ENCODE data around the gene H2BK1. TPM values are rescaled to one million over a fixed set of nuclear protein-coding genes. Genes with fewer than 3 reads are reported as not detected.

H2BK1 gene
- total and polyA plus RNA-seq, 7 donors: not detected

GRCh38 chr7:151243045-151243349, 32.7 kb upstream of the H2BK1 start:
- Histone ChIP-seq H3K27me3 (peaks cover 0 to 6% (median 2%) of the 10 kb centered on the region in 3 donors), H3K4me3 (no peak overlapping the region), H3K9me3 (no peaks in the 10 kb centered on the region), H3K36me3 (peaks cover 0 to 45% (median 34%) of the 10 kb centered on the region in 4 donors), H3K4me1 (peaks cover 0 to 51% (median 49%) of the 10 kb centered on the region in 4 donors), H3K27ac (no peak overlapping the region)
- intact Hi-C loops (cut with DNase I): no loop called here
- TF ChIP-seq CTCF (IDR thresholded peaks at IDR 0.05) (no peak), POLR2A (IDR thresholded peaks at IDR 0.05) (no peak), EP300 (IDR thresholded peaks at IDR 0.05) (no peak), POLR2AphosphoS5 (IDR thresholded peaks at IDR 0.05) (no peak)
- DNase-seq: no peak
- 38% methylated on average over 2 of the region's 2 CpGs for WGBS, 2 donors

- intact Hi-C loops (cut with DNase I): no loop called here
- no peak for TF ChIP-seq CTCF (IDR thresholded peaks at IDR 0.05)
- no peak for TF ChIP-seq POLR2AphosphoS5 (IDR thresholded peaks at IDR 0.05)
- TF ChIP-seq POLR2A (IDR thresholded peaks at IDR 0.05): no peak
- TF ChIP-seq EP300 (IDR thresholded peaks at IDR 0.05): no peak
- DNase-seq: peak; percentile 64
- Histone ChIP-seq H3K27me3 (peaks cover 0 to 6% (median 2%) of the 10 kb centered on the region in 3 donors), H3K27ac (no peak overlapping the region), H3K9me3 (no peaks in the 10 kb centered on the region), H3K4me1 (peaks cover 0 to 45% (median 44%) of the 10 kb centered on the region in 4 donors), H3K4me3 (no peak overlapping the region), H3K36me3 (peaks cover 0 to 51% (median 38%) of the 10 kb centered on the region in 4 donors)
- WGBS, 2 donors: 54 to 65% methylated on average over 20 of the region's 20 CpGs
These were observed 32.1 kb upstream of the H2BK1 start for GRCh38 chr7:151242159-151243044.

- Histone ChIP-seq H3K4me3 (no peak overlapping the region), H3K9me3 (no peaks in the 10 kb centered on the region), H3K27ac (no peak overlapping the region), H3K4me1 (peaks cover 0 to 38% (median 37%) of the 10 kb centered on the region in 4 donors), H3K27me3 (peaks cover 0 to 6% (median 2%) of the 10 kb centered on the region in 3 donors), H3K36me3 (peaks cover 0 to 58% (median 39%) of the 10 kb centered on the region in 4 donors)
- TF ChIP-seq EP300 (IDR thresholded peaks at IDR 0.05) (no peak), POLR2AphosphoS5 (IDR thresholded peaks at IDR 0.05) (no peak), CTCF (IDR thresholded peaks at IDR 0.05) (no peak), POLR2A (IDR thresholded peaks at IDR 0.05) (no peak)
- WGBS, 2 donors: 88 to 91% methylated on average over 9 of the region's 9 CpGs
- intact Hi-C loops (cut with DNase I): no loop called here
- no peak for DNase-seq
These were observed 31.4 kb upstream of the H2BK1 start for GRCh38 chr7:151241755-151242096.

- DNase-seq: no peak
- TF ChIP-seq EP300 (IDR thresholded peaks at IDR 0.05): no peak
- no peak for TF ChIP-seq POLR2A (IDR thresholded peaks at IDR 0.05)
- no peak for TF ChIP-seq CTCF (IDR thresholded peaks at IDR 0.05)
- no peak for TF ChIP-seq POLR2AphosphoS5 (IDR thresholded peaks at IDR 0.05)
- H3K4me3 ChIP-seq: no peak overlapping the region
- H3K36me3 ChIP-seq: peaks cover 0 to 64% (median 42%) of the 10 kb centered on the region in 4 donors
- peaks cover 0 to 6% (median 2%) of the 10 kb centered on the region in 3 donors for H3K27me3 ChIP-seq
- H3K4me1 ChIP-seq: peaks cover 0 to 32% (median 31%) of the 10 kb centered on the region in 4 donors
- no peaks in the 10 kb centered on the region for H3K9me3 ChIP-seq
- H3K27ac ChIP-seq: no peak overlapping the region
- WGBS, 2 donors: 90 to 93% methylated on average over 7 of the region's 7 CpGs
- intact Hi-C loops (cut with DNase I): no loop called here
These were observed 30.9 kb upstream of the H2BK1 start for GRCh38 chr7:151240942-151241754.

All from sigmoid colon (tissue), 7 donors.